Stimulated activated CD4-positive, alpha-beta T cell treated with anti-CD3 and anti-CD28 coated beads, Interleukin-15, amount 100 ng/mL, for 24 hours (primary cell): Measurements from ENCODE around the gene MAP3K6.

Experiments
- DNase-seq: peaks from one replicate; pipeline ENCODE4 v3.0.0-alpha.2; 2020

The MAP3K6 gene

DNA sequence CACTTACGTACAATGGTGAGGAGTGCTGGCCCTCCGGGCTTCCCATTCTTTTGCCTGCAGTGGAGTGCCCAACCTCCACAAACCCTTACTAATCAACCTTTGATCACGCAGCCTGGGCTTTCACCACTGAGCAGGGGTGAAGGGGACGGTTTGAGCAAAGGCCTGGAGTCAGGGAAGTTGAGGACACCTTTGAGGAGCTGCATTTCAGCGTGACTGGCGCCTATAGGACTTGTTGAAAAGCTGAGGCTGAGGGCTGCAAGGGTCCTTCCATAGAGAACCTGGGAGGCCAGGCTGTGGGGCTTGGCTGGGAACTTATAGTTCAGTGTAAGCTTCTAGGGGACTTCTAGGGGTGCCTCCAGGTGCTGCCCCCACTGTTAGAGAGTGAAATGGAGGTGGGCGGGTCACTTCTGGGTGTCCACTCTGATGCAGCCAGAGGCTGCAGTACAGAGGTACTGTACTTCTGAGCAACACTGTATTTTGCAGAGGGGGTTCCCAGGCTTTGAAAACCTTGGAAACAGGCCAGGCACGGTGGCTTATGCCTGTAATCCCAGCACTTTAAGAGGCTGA is 15.1 kb downstream of the MAP3K6 start:
- DNase-seq = no peak

DNA sequence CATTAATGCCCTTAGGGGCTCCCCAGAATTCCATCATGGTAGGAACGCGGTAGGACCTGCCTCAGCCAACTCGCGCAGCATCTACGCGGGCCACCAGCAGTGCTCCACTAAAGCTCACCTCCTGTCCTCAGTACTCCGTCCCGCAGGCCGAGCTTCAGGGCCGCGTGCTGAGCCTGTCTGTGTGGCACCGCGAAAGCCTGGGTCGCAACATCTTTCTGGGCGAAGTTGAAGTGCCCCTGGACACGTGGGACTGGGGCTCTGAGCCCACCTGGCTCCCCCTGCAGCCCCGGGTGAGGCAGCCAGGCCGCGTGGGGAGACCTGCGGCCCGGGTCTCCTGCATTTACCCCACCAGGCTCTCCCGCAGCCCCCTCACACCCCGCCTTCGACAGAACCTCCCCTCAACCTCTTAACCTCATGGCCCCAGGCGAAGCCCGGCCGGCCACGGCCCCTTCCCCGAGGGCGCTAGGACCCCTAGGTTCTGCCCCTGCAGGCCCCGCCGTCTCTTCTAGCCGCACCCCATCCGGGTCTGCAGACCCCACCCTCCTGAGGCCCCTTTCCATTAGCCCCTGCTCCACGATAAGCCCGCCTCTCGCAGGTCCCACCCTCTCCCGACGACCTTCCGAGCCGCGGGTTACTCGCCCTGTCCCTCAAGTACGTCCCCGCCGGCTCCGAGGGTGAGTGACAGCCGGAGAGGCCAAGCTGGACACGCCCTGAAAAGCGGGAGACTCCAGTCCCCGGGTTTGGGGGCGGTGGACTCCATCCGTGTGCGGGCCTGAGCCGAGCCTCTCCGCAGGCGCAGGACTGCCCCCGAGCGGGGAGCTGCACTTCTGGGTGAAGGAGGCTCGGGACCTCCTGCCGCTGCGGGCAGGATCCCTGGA is 15.9 kb downstream of the MAP3K6 start:
- DNase-seq = no peak

DNA sequence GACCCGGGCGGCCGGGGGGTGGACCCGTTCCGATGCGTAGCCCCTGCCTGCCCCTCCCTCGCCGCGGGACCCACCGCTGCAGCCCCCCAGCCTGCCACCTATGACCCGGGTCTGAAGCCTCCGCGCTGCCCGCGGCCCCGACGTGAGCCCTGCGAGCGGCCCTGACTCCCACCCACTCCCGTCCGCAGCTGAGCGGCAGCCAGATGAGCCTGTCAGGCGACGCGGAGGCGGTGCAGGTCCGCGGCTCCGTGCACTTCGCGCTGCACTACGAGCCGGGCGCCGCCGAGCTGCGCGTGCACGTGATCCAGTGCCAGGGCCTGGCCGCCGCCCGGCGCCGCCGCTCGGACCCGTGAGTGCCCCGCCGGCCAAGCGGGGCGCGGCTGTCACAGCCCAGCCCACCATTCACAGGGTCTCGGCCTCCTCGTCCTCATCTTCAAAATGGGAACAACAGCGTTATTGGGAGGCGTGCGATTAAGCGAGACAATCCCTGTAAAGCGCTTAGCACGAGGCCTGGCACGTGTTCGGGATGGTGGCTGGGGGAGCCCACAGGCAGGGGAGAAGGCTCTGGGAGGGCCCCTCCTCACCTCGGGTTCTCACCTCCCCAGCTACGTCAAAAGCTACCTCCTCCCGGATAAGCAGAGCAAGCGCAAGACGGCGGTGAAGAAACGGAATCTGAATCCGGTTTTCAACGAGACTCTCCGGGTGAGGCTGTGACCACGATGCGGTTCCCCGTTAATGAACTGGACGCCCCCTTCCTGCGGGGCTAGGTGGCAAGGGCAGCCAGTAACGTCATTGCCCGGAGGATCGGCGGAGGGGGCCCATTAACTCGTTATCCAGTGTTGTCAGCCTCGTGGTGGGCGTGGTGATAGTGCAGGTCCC is 16.7 kb downstream of the MAP3K6 start:
- peak; percentile 34 for DNase-seq

DNA sequence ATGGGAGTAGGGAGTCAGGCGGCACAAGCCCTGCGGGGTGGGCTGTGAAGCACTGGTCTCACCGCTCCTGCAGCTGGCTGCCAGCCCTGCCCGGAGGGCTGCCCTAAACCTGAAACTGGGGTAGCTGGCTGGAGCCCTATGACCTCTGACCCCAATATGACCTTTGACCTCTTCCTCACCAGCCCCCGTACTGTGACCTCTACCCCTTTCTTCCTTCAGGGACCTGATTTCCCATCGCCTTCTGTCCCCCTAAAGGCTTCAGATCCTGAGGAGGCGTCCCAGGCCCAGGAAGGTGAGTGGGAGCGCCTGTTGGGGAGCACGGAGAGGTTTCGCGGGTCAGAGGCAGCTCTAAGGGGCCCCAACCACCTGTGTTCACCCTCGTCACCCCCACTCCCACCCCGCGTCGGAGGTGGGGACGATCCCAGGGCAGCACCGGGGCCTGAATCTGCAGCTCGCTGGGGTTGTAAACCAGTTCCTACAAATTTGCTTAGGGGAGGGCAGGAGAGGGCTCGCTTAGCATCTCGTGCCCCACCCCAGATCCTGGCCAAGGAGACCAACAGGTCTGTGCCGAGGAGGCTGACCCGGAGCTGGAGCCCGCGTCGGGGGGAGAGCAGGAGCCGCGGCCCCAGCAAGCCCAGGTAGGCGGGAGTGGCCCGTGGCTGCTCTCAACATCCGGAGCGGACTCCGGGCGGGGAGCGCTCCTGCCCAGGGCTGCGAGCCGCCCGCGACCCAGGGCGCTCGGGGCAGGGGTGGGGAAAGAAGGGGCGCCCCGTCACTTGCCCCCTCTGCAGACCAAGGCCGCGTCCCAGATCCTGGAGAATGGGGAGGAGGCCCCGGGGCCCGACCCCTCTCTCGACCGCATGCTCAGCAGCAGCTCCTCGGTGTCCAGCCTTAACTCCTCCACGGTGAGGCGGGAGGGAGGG is 17.6 kb downstream of the MAP3K6 start:
- peak; percentile 44 for DNase-seq

DNA sequence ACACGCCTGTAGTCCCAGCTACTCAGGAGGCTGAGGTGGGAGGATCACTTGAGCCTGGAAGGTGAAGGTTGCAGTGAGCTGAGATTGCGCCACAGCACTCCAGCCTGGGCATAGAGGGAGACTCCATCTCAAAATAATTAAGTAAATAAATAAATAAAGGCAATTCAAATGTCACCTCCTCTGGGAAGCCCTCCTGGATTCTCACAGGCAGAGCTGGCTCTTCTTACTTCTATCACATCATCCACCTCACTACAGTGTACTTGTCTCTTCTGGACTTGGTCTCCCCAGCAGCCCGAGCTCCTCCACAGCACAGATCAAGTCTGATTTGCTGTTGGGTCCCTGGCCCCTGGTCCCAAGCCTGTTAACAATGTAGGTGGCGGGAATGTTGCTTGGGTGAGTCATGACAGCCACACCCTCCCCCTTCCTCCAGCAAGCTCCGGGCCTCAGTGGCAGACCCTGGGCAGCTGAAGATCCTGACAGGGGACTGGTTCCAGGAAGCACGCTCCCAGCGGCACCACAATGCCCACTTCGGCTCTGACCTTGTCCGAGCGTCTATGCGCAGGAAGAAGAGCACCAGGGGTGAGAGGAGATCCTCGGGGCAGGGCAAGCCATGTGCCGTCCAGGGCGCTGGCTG is 19.7 kb downstream of the MAP3K6 start:
- no peak for DNase-seq

DNA sequence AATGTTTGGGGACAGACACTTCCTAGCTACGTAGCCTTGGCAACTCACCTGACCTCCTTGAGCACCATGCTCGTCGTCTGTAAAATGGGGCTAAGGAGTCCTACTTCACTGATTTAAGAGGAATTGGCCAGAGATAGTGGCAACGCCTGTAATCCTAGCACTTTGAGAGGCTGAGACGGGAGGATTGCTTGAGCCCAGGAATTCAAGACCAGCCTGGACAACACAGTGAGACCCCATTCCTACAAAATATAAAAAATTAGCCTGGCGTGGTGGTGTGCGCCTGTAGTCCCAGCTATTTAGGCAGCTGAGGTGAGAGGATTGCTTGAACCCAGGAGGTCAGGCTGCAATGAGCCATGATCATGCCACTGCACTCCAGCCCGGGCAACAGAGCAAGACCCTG is 20.4 kb downstream of the MAP3K6 start:
- no peak for DNase-seq

DNA sequence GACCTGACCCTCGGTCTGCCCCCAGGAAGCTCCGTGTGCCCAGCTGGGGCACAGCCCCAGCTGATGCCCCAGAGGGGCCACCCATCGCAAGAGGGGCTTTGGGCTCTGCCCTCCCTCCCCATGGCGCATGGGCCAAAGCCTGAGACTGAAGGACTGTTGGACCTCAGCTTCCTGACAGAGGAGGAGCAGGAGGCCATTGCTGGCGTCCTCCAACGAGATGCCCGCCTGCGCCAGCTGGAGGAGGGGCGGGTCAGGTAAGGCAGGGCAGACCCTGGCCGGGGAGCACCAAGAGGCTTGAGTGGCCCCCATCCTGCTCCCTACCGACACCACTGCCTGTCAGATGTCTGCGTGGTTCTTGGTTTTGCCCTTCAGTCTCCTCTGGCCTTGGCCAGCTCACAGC is 21.5 kb downstream of the MAP3K6 start:
- no peak for DNase-seq

DNA sequence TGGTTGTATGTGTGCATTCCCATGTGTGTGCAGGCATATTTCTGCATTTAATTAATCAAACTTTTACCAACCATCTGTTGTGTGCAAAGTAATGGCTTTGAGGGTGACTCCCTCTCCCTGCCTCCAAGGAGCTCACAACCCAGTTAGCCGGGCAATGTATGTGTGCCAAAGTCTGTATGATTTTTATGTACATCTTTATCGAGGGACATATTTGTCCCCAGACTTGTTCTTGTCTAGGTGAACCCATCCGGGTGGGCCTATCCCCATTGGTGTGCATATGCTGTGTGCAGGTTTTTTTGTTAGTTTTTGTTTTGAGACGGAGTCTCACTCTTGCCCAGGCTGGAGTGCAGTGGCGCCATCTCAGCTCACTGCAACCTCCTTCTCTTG is 23.1 kb downstream of the MAP3K6 start:
- DNase-seq = no peak

DNA sequence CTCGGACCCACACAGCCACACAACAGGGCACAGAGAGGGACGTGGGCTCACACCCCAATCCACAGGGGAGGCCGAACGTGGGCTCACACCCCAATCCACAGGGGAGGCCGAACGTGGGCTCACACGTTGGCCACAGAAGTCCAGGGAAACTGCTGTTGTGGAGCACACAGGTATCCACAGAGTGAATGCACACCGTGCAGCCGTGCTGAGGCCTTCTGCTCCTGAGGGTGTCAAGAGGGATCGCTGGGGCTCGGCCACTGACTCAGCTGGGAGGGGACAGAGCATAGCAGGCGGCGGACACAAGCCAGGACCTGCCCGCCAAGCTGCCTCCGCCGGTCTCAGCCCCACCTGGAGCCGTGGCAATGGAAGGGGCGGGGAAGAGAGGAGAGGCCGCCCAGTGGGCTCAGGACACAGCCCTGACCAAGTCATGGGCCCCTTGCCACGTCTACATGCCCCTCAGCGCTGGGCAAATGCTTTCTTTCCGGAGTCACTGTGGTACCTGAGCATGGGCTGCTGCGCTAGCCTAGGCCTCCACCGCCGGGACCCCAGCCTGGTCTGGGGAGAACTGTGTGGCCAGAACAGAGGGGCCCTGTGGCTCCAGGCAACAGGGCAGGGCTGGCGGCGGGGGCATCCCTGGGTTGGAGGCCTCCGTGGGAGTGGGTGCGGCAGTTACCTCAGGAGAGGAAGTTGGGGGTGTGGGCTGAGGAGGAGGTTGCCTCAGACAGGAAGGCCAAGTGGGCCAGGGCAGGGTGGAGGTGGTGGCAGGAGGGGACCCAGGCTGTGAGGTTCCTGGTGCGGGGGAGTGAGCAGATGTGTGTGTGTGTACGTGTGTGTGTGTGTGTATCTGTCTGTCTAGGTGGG is 23.8 kb downstream of the MAP3K6 start:
- peak; percentile 74 for DNase-seq

DNA sequence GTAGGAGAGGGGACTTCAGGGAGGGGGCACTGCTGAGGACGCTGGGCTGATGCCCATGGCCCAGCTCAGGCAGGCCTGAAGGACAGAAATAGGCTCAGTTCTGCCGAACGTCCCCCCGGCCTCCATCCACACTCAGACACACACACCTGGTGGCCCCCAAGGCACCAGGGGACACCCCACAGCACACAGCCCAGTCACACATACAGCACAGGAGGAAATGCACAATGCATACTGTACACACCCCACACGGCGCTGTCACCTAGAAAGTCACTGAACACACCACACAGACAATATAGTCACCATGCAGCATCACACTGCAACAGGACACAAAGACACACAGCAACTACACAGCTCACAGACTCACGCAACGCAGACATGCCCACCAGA is 24.4 kb downstream of the MAP3K6 start:
- DNase-seq = peak; percentile 56

DNA sequence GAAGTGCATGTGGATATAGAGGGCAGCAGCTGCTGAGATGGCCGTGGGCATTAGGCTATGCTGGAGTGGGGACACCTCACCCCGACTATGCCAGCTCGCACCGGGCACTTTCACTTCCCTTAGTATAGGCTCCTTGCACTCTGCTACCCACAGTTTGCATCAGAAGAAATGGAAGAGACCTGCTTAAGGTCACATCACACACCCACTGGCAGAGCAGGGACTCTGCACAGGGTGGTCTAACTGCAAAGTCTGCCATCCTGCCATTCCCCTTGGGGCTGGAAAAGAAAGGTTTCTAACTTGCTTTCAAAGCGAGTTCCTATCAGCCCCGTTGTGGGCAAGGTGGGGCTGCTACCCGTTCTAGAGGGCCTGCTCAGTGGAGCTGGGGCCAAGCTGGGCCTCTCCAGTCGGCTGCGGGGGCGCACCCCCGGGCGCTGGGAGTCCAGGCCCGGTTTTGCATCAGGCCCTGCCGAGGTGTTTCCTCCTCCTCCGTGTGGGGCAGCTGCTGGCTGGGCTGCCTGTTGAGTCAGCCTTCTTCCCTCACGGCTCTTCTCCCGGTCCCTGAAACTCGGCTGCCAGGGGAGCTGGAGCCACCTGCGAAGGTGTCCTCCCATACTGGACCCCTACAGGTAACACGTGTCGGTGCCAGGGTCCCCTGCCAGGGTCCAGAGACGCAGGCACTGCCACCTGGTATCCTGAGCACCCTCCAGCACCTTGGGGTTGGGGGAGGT is 25.1 kb downstream of the MAP3K6 start, which contains the start of gene SYTL1:
Gene SYTL1, plus strand, starts transcription at position 498 of the 728 bp plus-strand sequence. CDS start 3,313 bp downstream, outside the sequence.
- DNase-seq = peak; percentile 75

DNA sequence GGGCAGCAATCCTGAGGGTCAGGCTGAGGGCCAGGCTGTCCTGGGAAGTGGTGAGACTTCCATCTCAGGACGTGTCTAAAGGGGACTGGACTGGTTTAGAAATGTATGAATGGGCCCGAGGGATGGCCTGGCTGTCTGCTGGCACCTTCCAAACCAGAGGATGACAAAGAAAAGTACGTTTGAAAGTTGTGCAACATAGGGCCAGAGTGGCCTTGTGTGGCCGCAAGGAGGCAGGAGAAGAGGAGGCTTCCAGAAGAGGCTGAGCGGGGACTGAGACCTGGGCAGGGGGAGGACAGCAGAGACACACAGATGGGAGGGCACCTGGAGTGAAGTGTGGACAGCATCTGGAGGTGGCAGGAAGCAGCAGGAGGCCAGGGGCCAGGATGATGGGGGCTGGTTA is 27.5 kb downstream of the MAP3K6 start:
- no peak for DNase-seq

DNA sequence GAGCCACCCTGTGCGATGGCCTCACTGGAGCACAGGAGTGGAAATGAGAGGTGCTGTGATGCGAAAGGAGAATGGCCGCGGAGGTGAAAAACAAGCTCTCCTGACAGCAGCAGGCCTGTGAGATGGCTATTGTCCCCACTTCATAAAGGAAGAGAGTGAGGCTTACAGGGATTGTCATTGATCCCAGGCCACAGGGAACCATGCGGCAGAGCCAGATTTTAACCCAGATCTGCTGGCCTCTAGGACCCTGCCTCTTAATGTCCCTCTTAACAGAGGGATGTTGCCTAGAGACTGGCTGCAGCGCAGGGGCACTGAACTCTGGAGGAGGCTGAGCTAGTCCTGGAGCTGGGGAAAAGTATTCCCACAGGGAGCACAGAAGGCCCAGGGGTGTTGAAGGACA is 28.0 kb downstream of the MAP3K6 start:
- DNase-seq = no peak

DNA sequence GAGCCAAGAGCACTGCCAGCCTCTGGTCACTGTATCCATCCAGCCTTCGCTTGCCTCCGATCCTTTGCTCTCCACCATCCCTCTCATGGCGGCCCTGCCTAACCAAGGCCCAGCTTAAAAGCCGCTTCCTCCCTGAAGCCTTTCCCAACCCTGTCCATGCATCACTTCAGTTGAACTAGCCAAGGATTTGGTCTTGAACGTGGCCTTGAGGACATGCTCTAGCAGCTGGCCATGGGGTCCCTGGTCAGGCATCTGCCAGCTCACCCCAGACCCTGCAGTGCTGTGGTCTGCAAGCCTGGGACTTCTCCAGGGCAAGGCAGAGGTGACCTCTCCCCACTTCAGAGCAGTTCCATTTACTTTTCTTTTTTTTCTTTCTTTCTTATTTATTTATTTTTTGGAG is 30.0 kb downstream of the MAP3K6 start:
- DNase-seq = no peak

DNA sequence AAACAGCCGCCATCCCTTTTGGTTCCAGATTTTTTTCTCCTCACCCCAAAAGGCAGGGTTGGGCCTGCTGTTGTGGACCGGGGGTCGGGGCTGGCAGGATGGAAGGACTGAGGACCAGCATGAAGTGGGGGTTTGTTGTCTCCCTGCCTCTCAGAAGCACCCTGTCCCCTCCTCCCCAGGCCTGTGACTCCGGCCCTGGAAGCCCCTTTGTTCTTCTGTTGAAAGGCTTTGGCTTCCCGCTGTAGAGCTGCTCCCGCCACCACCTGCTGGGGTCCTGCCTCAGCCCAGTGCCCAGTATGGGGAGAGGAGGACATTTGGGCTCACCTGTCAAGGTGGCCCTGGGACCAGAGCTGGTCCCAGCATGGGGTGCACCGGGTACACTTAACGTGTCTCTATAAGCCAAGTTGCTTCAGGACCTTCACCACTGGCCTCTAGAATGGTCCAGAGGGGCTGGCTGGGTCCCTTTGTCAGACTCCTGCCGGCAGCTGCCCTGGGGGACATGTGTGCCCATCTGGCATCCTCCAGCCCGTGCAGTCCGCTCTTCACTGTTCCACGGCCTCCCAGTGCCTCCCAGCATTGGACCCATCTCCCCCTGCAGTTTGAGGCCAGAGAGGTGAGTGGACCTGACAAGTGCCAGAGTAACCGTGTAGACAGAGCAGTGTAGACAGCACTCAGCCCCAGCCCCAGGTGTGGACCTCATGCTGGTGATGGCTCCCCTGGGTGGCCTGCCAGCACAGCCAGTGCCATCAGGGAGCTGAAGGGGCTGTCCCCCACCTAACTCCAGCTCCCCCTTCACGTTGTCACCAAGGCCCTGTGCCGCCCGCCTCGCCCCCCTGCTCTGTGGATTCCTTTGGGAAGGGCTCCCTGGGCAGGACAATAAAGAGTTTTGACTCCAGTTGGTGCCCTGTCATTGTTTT is 31.0 kb downstream of the MAP3K6 start:
- no peak for DNase-seq

DNA sequence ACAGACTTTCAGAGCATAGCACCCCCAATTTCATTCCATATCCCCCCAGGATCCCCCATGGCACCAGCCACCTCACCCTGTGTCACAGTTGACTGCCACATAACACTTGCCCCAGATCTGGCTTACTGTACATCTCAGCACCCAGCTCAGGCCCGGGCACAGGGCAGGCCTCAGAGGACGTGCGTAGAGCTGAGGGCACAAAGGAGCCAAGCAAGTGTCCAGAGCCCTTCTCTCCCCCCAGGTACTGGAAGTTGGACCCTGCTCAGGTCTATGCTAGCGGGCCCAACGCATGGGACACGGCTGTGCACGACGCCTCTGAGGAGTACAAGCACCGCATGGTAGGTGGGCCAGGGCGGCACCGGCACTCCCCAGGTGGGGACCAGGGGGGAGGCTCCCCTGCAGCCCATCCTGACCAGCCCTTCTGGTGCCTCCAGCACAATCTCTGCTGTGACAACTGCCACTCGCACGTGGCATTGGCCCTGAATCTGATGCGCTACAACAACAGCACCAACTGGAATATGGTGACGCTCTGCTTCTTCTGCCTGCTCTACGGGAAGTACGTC is 33.0 kb downstream of the MAP3K6 start:
- no peak for DNase-seq

DNA sequence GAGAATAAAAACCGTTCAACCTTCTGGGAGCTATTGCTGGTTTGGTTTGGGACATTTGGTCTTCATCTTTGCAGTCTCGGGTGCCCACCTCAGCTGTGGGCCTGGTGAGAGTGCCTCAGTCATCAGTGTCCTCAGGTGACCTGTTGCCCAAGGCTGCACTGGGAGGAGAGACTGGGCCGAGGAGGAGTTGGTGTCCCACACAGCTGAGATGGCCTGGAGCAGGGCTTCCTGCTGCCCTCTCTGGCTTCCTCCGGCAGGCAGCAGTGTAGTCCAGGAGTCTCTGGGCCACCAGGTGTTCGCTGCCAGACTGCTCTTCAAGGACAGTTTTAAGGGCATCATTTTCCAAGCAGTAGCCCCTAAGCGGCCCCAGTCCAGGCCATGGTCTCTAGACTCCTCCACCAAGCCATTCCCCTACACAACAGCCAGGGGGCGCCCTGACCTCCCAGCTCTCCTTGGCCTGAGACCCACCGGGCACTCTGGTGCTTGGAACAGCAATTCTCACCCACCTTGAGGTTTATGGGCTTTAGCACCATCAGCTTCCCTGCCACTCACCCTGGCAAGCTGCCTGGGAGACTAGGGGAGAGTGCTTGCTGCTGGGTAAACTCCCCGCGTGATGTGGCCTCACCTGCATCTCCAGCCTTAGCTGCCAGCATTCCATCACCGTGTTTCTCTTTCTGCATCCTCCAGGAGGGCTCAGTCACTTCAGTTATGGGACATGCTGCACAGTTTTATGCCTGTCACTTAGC is 34.1 kb downstream of the MAP3K6 start:
- DNase-seq = peak; percentile 65

DNA sequence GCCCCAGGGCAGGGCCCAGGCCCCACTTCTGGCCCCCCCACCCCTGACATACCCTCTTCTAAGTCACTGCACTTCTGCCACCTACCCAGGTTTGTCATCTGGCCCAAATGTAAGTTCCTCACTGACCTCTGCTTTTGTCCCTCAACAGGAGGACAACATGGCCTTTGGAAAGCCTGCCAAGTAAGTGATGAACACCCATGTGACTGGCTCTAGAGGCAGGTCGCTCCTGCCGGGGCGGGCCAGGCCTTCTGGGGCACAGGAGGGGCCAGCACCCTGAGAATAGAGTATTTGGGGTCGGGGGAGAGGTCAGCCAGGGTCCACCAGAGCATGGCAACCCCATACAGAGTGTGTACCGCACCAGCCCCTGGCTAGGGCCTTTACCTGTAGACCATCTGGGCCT is 34.8 kb downstream of the MAP3K6 start:
- DNase-seq = no peak
